Astrocyte of the spinal cord (primary cell): Measurements from ENCODE around the gene GRAMD2A.

Experiments used
- DNase-seq: peaks from one replicate; pipeline ENCODE4 v3.0.0; 2011; ENCODE audit warnings: low read depth, low spot score
- H3K4me3 ChIP-seq: 2 replicates; pipeline ENCODE4 v1.5.1; 2011; ENCODE audit warnings: low read depth, mild to moderate bottlenecking, low read length, moderate library complexity
- in situ Hi-C: cut with HindIII; loops from 2 replicates; pipeline ENCODE4 v1.10.0; 2017; ENCODE audit warnings: low sequenced_read_pairs
- TF ChIP-seq, protein P1 (sequence below): IDR thresholded peaks from 2 replicates; pipeline ENCODE4 v1.5.1; 2012; ENCODE audit warnings: low read depth, mild to moderate bottlenecking, low read length, inconsistent platforms

The GRAMD2A gene

DNA sequence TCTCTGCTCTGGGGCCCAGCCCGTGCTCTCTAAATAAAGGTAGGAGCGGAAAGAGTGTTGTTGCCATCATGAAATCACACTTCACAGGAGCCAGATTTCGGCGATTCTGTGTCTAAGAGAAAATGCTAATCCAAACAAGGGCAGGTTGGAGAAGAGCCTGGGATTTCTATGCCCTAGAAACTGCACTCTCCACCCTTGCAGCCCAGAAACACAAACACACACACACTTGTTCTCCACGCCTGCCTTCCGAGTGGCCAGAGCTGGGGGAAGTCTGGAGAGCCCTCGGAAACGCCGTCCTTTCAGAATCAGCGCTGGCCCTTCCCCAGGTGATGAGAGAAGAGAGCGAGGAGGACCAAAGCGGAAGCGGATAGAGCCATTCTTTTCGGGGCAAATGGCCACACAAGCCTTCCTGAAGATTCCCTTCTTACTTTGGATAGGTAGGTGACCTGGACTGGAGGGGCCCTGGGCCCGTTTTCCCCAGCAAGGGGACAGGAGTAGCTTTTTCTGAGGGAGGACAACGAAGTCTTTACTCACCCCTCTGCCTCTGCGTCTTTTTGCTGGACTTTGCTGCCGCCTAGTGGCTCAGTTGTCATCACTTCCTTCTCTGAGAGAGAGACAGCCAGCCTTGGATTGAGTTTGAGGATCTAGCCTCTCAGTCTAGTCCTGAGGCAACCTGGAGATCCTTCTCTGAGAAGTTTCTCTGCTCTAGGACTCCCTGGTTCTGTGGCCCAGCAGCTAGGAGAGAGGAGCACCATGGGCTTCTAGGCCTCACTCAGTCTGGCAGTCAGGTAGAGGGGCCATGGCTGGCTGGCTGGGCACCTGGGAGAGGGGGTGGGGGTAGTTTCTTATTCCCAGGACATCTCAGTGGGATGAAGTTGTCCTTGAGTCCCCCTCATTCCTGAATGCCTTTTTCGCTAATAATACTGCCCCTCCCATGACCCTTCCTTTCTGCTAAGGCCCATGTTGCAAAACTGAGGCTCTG is 41.7 kb downstream of the GRAMD2A start:
- peak; percentile 77 for DNase-seq
- peak overlapping the region; percentile 50 for H3K4me3 ChIP-seq
- TF ChIP-seq, protein P1, sequence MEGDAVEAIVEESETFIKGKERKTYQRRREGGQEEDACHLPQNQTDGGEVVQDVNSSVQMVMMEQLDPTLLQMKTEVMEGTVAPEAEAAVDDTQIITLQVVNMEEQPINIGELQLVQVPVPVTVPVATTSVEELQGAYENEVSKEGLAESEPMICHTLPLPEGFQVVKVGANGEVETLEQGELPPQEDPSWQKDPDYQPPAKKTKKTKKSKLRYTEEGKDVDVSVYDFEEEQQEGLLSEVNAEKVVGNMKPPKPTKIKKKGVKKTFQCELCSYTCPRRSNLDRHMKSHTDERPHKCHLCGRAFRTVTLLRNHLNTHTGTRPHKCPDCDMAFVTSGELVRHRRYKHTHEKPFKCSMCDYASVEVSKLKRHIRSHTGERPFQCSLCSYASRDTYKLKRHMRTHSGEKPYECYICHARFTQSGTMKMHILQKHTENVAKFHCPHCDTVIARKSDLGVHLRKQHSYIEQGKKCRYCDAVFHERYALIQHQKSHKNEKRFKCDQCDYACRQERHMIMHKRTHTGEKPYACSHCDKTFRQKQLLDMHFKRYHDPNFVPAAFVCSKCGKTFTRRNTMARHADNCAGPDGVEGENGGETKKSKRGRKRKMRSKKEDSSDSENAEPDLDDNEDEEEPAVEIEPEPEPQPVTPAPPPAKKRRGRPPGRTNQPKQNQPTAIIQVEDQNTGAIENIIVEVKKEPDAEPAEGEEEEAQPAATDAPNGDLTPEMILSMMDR: peak; percentile 92
- in situ Hi-C loops: no loop called here

DNA sequence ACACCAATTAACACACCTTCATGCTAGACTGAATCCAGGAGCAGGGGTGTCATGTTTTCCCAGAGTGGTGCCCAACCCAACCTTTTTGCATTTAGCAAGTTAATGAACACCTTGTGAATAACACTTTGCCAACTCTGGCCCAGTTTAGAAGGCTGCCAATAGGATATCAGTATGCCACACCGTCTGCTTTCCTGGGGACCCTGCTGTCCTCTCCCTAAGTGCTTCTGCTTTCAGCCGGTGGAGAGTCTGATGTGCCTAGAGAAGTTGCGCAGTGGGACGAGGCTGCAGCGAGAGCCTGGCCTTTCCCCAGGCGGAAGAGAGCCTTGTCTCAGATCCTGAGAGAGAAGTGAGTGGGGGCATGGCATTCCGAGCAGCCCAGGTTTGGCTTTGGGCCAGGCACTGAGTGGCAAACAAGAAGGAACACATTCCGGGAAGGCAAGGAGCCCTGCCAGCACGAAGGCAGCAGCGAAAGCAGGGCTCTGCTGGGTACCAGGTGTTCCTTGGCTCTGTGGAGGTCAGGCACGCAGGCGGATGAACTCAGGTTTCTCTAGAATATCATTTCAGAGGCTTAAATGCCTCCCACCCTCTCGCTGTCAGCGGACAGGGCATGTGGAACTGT is 42.5 kb downstream of the GRAMD2A start:
- peak overlapping the region; percentile 50 for H3K4me3 ChIP-seq
- in situ Hi-C loops: no loop called here

DNA sequence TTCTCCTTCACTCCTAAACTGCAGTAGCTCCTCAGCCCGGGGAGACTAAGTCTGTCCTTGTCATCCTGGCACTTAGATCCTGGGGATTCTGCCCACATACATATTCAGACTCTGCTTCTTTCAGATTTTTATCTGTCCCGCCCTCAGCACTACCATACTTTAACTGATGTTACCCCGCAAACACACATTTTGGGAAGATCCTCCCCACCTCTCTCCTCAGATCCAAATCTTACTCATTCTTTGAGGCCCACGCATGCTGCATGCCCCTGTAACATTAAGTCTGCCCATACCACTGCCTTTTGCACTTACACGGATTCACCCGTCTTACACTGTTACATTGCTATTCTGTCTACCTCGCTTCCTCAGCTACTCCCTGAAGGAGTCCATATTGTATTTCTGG is 43.3 kb downstream of the GRAMD2A start:
- DNase-seq: no peak
- TF ChIP-seq, protein P1: no peak
- in situ Hi-C loops: no loop called here
- no peak overlapping the region for H3K4me3 ChIP-seq

More for the DNA sequence above, 42.5 kb downstream of the GRAMD2A start:
- peak; percentile 13 for DNase-seq
- TF ChIP-seq, protein P1: no peak

DNA sequence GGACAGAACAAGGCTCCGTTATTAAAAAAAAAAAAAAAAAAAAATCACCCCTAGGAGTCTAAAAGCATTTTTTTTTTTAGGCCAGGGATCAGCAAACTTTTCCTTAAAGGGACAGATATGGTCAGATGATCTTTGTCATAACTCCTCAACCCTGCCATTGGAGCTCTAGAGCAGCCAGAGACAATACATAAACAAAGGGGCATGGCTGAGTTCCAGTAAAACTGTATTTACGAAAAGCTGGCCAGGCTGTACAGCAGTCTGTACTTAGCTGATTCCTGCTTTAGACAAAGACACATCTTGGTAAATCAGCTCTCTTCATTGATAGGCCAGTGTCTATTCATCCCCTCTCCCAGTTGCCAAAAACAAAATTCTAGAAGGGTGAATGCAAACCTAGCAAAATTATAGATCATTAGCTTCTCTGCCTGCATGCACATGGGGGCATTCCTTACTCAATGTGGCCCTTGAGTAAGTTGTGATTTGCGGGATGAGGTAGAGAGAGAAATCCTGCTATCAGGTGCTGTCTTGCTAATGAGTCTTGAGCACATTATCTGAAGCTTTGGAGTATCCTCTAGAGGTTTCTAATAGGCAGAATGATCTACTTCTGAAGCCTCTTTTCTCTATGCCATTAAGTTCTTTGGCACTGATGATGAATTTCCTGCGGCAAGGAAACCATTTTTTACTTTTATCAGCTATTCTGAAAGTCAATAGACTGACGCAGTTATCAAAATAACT is 44.2 kb downstream of the GRAMD2A start:
- no peak overlapping the region for H3K4me3 ChIP-seq
- in situ Hi-C loops: no loop called here
- no peak for DNase-seq
- TF ChIP-seq, protein P1: no peak

DNA sequence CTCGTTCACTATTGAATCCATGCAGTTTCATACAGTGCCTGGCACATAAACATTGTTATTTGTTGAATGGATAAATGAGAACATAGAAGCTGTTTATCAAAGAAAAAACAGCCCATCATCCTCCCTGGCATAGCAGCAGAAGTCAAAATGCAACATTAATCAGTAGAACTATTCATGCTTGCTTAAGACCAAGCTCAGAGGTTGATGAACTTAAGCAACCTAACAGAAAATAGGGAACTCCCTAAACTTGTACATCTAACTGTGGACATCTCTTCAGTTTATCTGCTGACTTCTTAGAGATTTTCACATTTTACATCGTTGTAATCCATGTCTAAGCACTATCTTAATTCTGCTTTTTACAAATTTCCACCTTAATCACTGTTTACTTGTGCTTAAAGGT is 50.2 kb downstream of the GRAMD2A start:
- in situ Hi-C loops: no loop called here
- TF ChIP-seq, protein P1: no peak
- no peak overlapping the region for H3K4me3 ChIP-seq
- no peak for DNase-seq

DNA sequence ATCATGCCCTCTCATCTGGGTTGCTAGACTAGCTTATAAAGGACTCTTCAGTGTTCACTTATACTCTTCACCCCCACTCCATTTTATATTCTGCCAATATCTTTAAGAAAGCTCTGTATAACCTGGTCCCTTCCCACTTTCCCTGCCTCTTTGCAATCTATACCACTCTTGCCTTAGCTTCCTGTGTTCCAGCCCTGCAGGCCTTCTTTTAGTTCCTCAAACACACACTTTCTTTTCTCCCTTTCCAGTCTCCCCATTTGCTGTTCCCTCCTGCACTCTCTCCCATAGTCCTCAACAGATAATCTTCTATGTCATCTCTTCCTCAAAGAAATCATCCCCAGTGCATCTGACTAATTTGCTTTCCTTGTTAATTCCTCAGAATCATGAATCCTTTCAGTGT is 50.7 kb downstream of the GRAMD2A start:
- DNase-seq: no peak
- in situ Hi-C loops: no loop called here
- no peak overlapping the region for H3K4me3 ChIP-seq
- TF ChIP-seq, protein P1: no peak
